Testis (tissue), 2 donors: Measurements from ENCODE around the gene PRMT7.

Experiments
- CTCF ChIP-seq, 3 experiments: fragments of 450-650 bp in 2 of 3; fragments of 200-600 bp in 1 of 3; sonication (generic) in 1 of 3; IDR thresholded peaks; one replicate each; pipeline ENCODE4 v1.5.1; 2016 to 2019; ENCODE audit warnings: antibody characterized with exemption in 3 of 3, mild to moderate bottlenecking in 2 of 3, moderate library complexity in 1 of 3
- POLR2A ChIP-seq: fragments of 450-650 bp; IDR thresholded peaks from one replicate; pipeline ENCODE4 v1.6.1; 2017; ENCODE audit warnings: antibody characterized with exemption, mild to moderate bottlenecking, moderate library complexity

GRCh38 chr16:68343137-68343536 is 32.3 kb downstream of the PRMT7 start:
- TF ChIP-seq POLR2A (no peak), CTCF (IDR thresholded peaks at IDR 0.05) (no peak)
